Smooth muscle cell (in vitro differentiated cells): ENCODE data around the gene LPP. TPM values are rescaled to one million over a fixed set of nuclear protein-coding genes. Genes with fewer than 3 reads are reported as not detected.
"Not testable (repeated sequence)": the region's sequence is repeated elsewhere in the genome, so short reads cannot be mapped to it uniquely, and the experiment has no call there.

Experiments used
- DNase-seq: peaks from one replicate; lab custom pipeline; 2025; ENCODE audit not compliant: unreplicated experiment; lab: John Stamatoyannopoulos, UW
- H2AFZ ChIP-seq: fragments of 200-600 bp; sonication (generic); 2 replicates; pipeline ENCODE4 v1.6.0; 2016; ENCODE audit warnings: antibody characterized with exemption, low read depth, mild to moderate bottlenecking
- H3F3A ChIP-seq: fragments of 200-600 bp; sonication (generic); 2 replicates; pipeline ENCODE4 v1.6.0; 2017; ENCODE audit warnings: antibody characterized with exemption, low read depth
- H3K27ac ChIP-seq: fragments of 200-600 bp; sonication (generic); 2 replicates; pipeline ENCODE4 v1.5.1; 2016; ENCODE audit warnings: low read depth, mild to moderate bottlenecking
- H3K27me3 ChIP-seq: fragments of 200-600 bp; sonication (generic); 2 replicates; pipeline ENCODE4 v1.6.1; 2016; ENCODE audit warnings: low read depth, mild to moderate bottlenecking
- H3K36me3 ChIP-seq: fragments of 200-600 bp; sonication (generic); 2 replicates; pipeline ENCODE4 v1.5.1; 2016; ENCODE audit warnings: low read depth
- H3K4me1 ChIP-seq: fragments of 200-600 bp; sonication (generic); 2 replicates; pipeline ENCODE4 v1.5.1; 2016; ENCODE audit warnings: low read depth
- H3K4me2 ChIP-seq: fragments of 200-600 bp; sonication (generic); 2 replicates; pipeline ENCODE4 v1.6.0; 2016; ENCODE audit warnings: mild to moderate bottlenecking
- H3K4me3 ChIP-seq: fragments of 200-600 bp; sonication (generic); 2 replicates; pipeline ENCODE4 v1.5.1; 2016; ENCODE audit warnings: mild to moderate bottlenecking
- H3K79me2 ChIP-seq: fragments of 200-600 bp; sonication (generic); 2 replicates; pipeline ENCODE4 v1.6.0; 2016; ENCODE audit warnings: low read depth, mild to moderate bottlenecking
- H3K9ac ChIP-seq: fragments of 200-600 bp; sonication (generic); 2 replicates; pipeline ENCODE4 v1.6.0; 2016; ENCODE audit warnings: low read depth
- H3K9me3 ChIP-seq: fragments of 200-600 bp; sonication (generic); replicated peaks from 2 replicates; pipeline ENCODE4 v1.5.1; 2016; ENCODE audit warnings: low read depth
- H4K20me1 ChIP-seq: fragments of 200-600 bp; sonication (generic); 2 replicates; pipeline ENCODE4 v1.6.0; 2016; ENCODE audit warnings: low read depth
- CTCF ChIP-seq: fragments of 200-600 bp; sonication (generic); IDR thresholded peaks from 2 replicates; pipeline ENCODE4 v1.5.1; 2017; ENCODE audit warnings: borderline replicate concordance, mild to moderate bottlenecking, antibody characterized with exemption; ENCODE audit not compliant: insufficient read depth, poor library complexity, severe bottlenecking
- WGBS: methylation state at CpG from one replicate; pipeline ENCODE4 v1.1.7; 2016; ENCODE audit warnings: low lambda C conversion rate; 5-methylcytosine and 5-hydroxymethylcytosine counted together
- polyA plus RNA-seq: library from polyadenylated mRNA; unstranded; fragments of >200 nt; fragmentation: Nextera tagmentation; extraction: Ambion mirVana; gene quantifications from 2 replicates; pipeline ENCODE4 v1.2.1, GENCODE V29; 2016
- total RNA-seq: library from RNA; depleted of rRNA; stranded (reverse); fragments of >200 nt; gene quantifications from 2 replicates; pipeline ENCODE4 v1.2.3, GENCODE V29; 2014

LPP gene
- total and polyA plus RNA-seq, 2 experiments from 2014 or later: 42.3 to 128 TPM

GRCh38 chr3:188698436-188698835, 544.5 kb downstream of the LPP start:
- Histone ChIP-seq H3K9me3 (no peaks in the 10 kb centered on the region), H3K27me3 (no peaks in the 10 kb centered on the region), H3K4me2 (no peak overlapping the region), H4K20me1 (peaks cover 49% of the 10 kb centered on the region), H3K79me2 (peaks cover 31% of the 10 kb centered on the region), H3K36me3 (no peaks in the 10 kb centered on the region), H3K27ac (no peak overlapping the region), H3K4me1 (no peaks in the 10 kb centered on the region), H3F3A (no peaks in the 10 kb centered on the region), H3K9ac (no peak overlapping the region), H2AFZ (no peak overlapping the region), H3K4me3 (no peak overlapping the region)
- TF ChIP-seq CTCF: no peak
- WGBS: 97% methylated on average over 12 of the region's 12 CpGs
- DNase-seq: no peak

GRCh38 chr3:188700501-188700900, 546.5 kb downstream of the LPP start:
- Histone ChIP-seq H3F3A (no peaks in the 10 kb centered on the region), H3K9me3 (no peaks in the 10 kb centered on the region), H3K79me2 (peaks cover 27% of the 10 kb centered on the region), H3K4me1 (no peaks in the 10 kb centered on the region), H3K4me3 (no peak overlapping the region), H3K36me3 (no peaks in the 10 kb centered on the region), H4K20me1 (peaks cover 40% of the 10 kb centered on the region), H2AFZ (no peak overlapping the region), H3K27me3 (no peaks in the 10 kb centered on the region), H3K4me2 (no peak overlapping the region), H3K9ac (no peak overlapping the region), H3K27ac (no peak overlapping the region)
- no peak for DNase-seq
- no peak for TF ChIP-seq CTCF

- H3K4me2 ChIP-seq: no peak overlapping the region
- TF ChIP-seq CTCF: no peak
- H3K9ac ChIP-seq: no peak overlapping the region
- H3F3A ChIP-seq: no peaks in the 10 kb centered on the region
- H3K4me3 ChIP-seq: no peak overlapping the region
- H4K20me1 ChIP-seq: peaks cover 43% of the 10 kb centered on the region
- no peak overlapping the region for H2AFZ ChIP-seq
- no peak overlapping the region for H3K27ac ChIP-seq
- H3K36me3 ChIP-seq: no peaks in the 10 kb centered on the region
- H3K79me2 ChIP-seq: peaks cover 27% of the 10 kb centered on the region
- H3K9me3 ChIP-seq: no peaks in the 10 kb centered on the region
- no peak for DNase-seq
- H3K4me1 ChIP-seq: no peaks in the 10 kb centered on the region
- no peaks in the 10 kb centered on the region for H3K27me3 ChIP-seq
Observed at GRCh38 chr3:188700918-188701317, 547.0 kb downstream of the LPP start.

GRCh38 chr3:188701485-188701969, 547.6 kb downstream of the LPP start:
- no peak for DNase-seq
- Histone ChIP-seq H3K27ac (no peak overlapping the region), H3K79me2 (peaks cover 27% of the 10 kb centered on the region), H3K27me3 (no peaks in the 10 kb centered on the region), H3K36me3 (no peaks in the 10 kb centered on the region), H3K4me2 (no peak overlapping the region), H3K4me3 (no peak overlapping the region), H3K4me1 (no peaks in the 10 kb centered on the region), H3K9me3 (no peaks in the 10 kb centered on the region), H3F3A (no peaks in the 10 kb centered on the region), H2AFZ (no peak overlapping the region), H3K9ac (no peak overlapping the region), H4K20me1 (peaks cover 43% of the 10 kb centered on the region)
- 66% methylated on average over 4 of the region's 4 CpGs for WGBS
- TF ChIP-seq CTCF: no peak

- not testable (repeated sequence) for H3K9me3 ChIP-seq, H3K27me3 ChIP-seq, H3F3A ChIP-seq, DNase-seq, H3K4me3 ChIP-seq, H3K27ac ChIP-seq, H3K4me2 ChIP-seq, H2AFZ ChIP-seq, H3K9ac ChIP-seq, H3K36me3 ChIP-seq, H3K4me1 ChIP-seq
- Histone ChIP-seq H4K20me1 (peaks cover 39% of the 10 kb centered on the region), H3K79me2 (peaks cover 25% of the 10 kb centered on the region)
- 98% methylated on average over 10 of the region's 10 CpGs for WGBS
Observed at GRCh38 chr3:188702028-188702427, 548.1 kb downstream of the LPP start.
